B cell (primary cell): ENCODE data around the gene ANKHD1. TPM values are rescaled to one million over a fixed set of nuclear protein-coding genes. Genes with fewer than 3 reads are reported as not detected.

Experiments used
- ATAC-seq: fragments of 200-7000 bp; cut with Tn5 transposase; one replicate; pipeline ENCODE4 v1.10.0; 2021; ENCODE audit warnings: low read depth, mild to moderate bottlenecking, moderate number of reproducible peaks, moderate library complexity
- CTCF ChIA-PET: fragments of 350-600 bp; sonication (Branson Sonifier 250); formaldehyde crosslinking; loops from one replicate; lab custom pipeline; 2021; ENCODE audit warnings: antibody characterized with exemption, inconsistent platforms; lab: Charles Lee
- POLR2A ChIA-PET: fragments of 350-600 bp; sonication (Branson Sonifier 250); formaldehyde crosslinking; loops from one replicate; lab custom pipeline; 2021; ENCODE audit warnings: antibody characterized with exemption; lab: Charles Lee
- DNase-seq: peaks from one replicate; pipeline ENCODE4 v3.0.0; 2013
- H2AFZ ChIP-seq: 2 replicates; pipeline ENCODE4 v1.6.1; 2012; ENCODE audit warnings: mild to moderate bottlenecking, low read depth, low read length; ENCODE audit not compliant: insufficient read depth, poor library complexity, severe bottlenecking
- H3K27ac ChIP-seq, 2 donors: 1 replicate in 1 of 2; 2 replicates in 1 of 2; pipeline ENCODE4 v1.5.1; 2012 to 2013; ENCODE audit warnings: low read length in 2 of 2, mild to moderate bottlenecking in 2 of 2, moderate library complexity in 1 of 2
- H3K27me3 ChIP-seq, 4 experiments: fragments of 200-600 bp in 1 of 4; sonication (generic) in 1 of 4; replicated peaks in 1 of 4; 1 replicate in 2 of 4; 2 replicates in 2 of 4; pipeline versions ENCODE4 v1.6.1 to v1.7.0; 2013 to 2016; ENCODE audit warnings: low read length in 3 of 4, mild to moderate bottlenecking in 2 of 4, mixed read lengths in 1 of 4, moderate library complexity in 1 of 4; ENCODE audit not compliant: insufficient read depth in 4 of 4, control insufficient read depth in 3 of 4; ENCODE audit errors: control extremely low read depth in 1 of 4
- H3K36me3 ChIP-seq, 2 experiments: replicated peaks in 1 of 2; 1 replicate in 1 of 2; 2 replicates in 1 of 2; pipeline versions ENCODE4 v1.6.1 to v1.7.1; 2013; ENCODE audit warnings: low read length in 1 of 2; ENCODE audit not compliant: insufficient read depth in 2 of 2, control insufficient read depth in 1 of 2; ENCODE audit errors: control extremely low read depth in 1 of 2, extremely low read depth in 1 of 2
- H3K4me1 ChIP-seq, 2 donors: fragments of 200-600 bp in 1 of 2; sonication (generic) in 1 of 2; 1 replicate in 1 of 2; 2 replicates in 1 of 2; pipeline versions ENCODE4 v1.5.1 to v1.6.1; 2013 to 2017; ENCODE audit warnings: low read length in 2 of 2; ENCODE audit not compliant: control insufficient read depth in 2 of 2, insufficient read depth in 2 of 2
- H3K4me2 ChIP-seq: replicated peaks from 2 replicates; pipeline ENCODE3; 2012; ENCODE audit warnings: mild to moderate bottlenecking, low read depth, low read length; ENCODE audit not compliant: poor library complexity, severe bottlenecking
- H3K4me3 ChIP-seq, 5 experiments: fragments of 200-600 bp in 1 of 5; sonication (generic) in 1 of 5; 1 replicate in 3 of 5; 2 replicates in 2 of 5; pipeline versions ENCODE4 v1.5.1 to v1.7.0; 2011 to 2016; ENCODE audit warnings: low read length in 4 of 5, mild to moderate bottlenecking in 4 of 5, low read depth in 2 of 5, control low read depth in 1 of 5, moderate library complexity in 1 of 5; ENCODE audit not compliant: insufficient read depth in 1 of 5; ENCODE audit errors: control extremely low read depth in 1 of 5, extremely low read depth in 1 of 5
- H3K79me2 ChIP-seq: fragments of 200-600 bp; sonication (generic); one replicate; pipeline ENCODE4 v1.6.0; 2016; ENCODE audit warnings: low read length; ENCODE audit not compliant: control insufficient read depth, insufficient read depth
- H3K9ac ChIP-seq: fragments of 200-600 bp; sonication (generic); 2 replicates; pipeline ENCODE4 v1.6.1; 2017; ENCODE audit warnings: mild to moderate bottlenecking, low read length, moderate library complexity
- H3K9me3 ChIP-seq, 3 donors: one replicate each; pipeline versions ENCODE4 v1.6.1 to v1.7.1; 2013; ENCODE audit warnings: low read length in 2 of 3; ENCODE audit not compliant: control insufficient read depth in 2 of 3, insufficient read depth in 1 of 3; ENCODE audit errors: control extremely low read depth in 1 of 3
- H4K20me1 ChIP-seq: 2 replicates; pipeline ENCODE4 v1.6.0; 2012; ENCODE audit warnings: mild to moderate bottlenecking, low read length; ENCODE audit not compliant: insufficient read depth, control insufficient read depth, poor library complexity, severe bottlenecking
- H3K27ac Mint-ChIP-seq: one replicate; pipeline ENCODE4 v1.8.0; 2021; ENCODE audit warnings: mixed read lengths
- H3K27me3 Mint-ChIP-seq: one replicate; pipeline ENCODE4 v1.8.0; 2021; ENCODE audit warnings: mixed read lengths
- H3K4me1 Mint-ChIP-seq: one replicate; pipeline ENCODE4 v1.8.0; 2021; ENCODE audit warnings: mixed read lengths
- H3K4me3 Mint-ChIP-seq: one replicate; pipeline ENCODE4 v1.8.0; 2021; ENCODE audit warnings: mixed read lengths
- H3K9me3 Mint-ChIP-seq: one replicate; pipeline ENCODE4 v1.8.0; 2022; ENCODE audit warnings: mixed read lengths; ENCODE audit not compliant: insufficient read depth
- EZH2 ChIP-seq: IDR thresholded peaks from 2 replicates; pipeline ENCODE4 v1.6.1; 2012; ENCODE audit warnings: borderline replicate concordance, low read depth, mild to moderate bottlenecking, moderate library complexity, low read length; ENCODE audit not compliant: insufficient read depth, poor library complexity, severe bottlenecking
- WGBS: methylation state at CpG from one replicate; pipeline ENCODE4 v1.1.5; 2013; ENCODE audit warnings: missing lambda C conversion rate; ENCODE audit not compliant: insufficient coverage; 5-methylcytosine and 5-hydroxymethylcytosine counted together
- intact Hi-C: fragments of 100-400 bp; cut with micrococcal nuclease; formaldehyde crosslinking; loops from one replicate; pipeline ENCODE4 v1.10.0; 2022
- polyA plus RNA-seq: library from polyadenylated mRNA; depleted of rRNA; stranded (reverse); fragments of >200 nt; gene quantifications from 2 replicates; pipeline ENCODE4 v1.2.3, GENCODE V29; 2012
- total RNA-seq, 2 donors: library from RNA; stranded (reverse); fragments of 120-200 nt in 1 of 2; gene quantifications; 1 replicate in 1 of 2; 2 replicates in 1 of 2; pipeline versions ENCODE4 v1.2.3 to v1.2.4, GENCODE V29; 2013 to 2022
- TF ChIP-seq, protein P1 (sequence below): fragments of 200-600 bp; IDR thresholded peaks from one replicate; pipeline ENCODE4 v1.8.0; 2022; ENCODE audit warnings: antibody characterized with exemption, mild to moderate bottlenecking

ANKHD1 gene
- total and polyA plus RNA-seq, 2 donors (not counting 1 experiment from before 2014, with no cell fraction given) = 96.3 to 246 TPM

DNA sequence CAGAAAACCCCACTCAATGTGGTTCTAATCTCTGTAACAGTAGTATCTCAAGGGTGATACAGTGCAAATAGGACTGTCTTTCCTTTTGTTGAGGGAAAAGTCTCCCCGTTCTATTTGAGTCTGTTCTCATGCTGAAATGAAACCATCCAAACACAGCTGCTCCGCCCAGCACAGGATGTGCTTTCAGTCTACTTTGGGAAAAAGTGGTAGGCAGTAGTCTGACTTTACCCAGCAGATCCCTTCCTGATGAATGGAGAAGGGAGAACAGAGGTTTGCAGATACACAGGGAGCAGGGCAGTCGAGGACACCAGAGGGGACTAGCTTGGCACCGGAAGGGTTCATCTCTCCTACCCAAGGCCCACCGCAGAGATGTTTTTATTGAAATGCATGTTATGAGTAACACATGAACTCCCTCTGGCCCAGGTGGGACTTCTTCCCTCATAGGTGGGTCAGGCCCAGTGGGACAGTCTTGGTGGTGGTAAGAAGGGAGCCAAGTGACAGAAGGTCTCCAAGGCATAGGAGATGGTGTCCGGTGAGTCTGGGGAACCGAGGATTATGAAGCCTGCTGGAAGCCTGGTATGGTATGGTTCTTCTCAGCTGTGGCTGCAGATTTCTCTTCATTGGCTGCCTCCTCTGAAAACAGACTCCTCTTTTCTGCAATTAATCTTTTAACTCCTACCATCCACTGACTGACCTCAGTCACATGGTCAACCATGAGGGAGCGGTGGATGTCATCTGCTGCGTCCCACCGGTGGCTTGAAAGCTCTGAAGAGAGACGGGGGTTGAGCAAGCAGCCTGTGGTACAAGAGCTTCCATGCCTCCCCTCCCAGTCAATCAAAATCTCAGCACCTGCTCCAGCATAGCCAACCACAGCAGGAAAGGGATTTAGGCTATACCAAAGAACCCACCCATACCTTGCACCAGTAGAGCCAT is 148.8 kb downstream of the ANKHD1 start:
- H3K9me3 Mint-ChIP-seq = no peaks in the 10 kb centered on the region
- POLR2A ChIA-PET = interaction anchor here (0.5 to 0.6 kb wide), 2 partner anchors 19 to 298 kb away, joined by 4 read pairs; no protein-coding TSS in a partner anchor
- Histone ChIP-seq H3K79me2 (peaks cover 16% of the 10 kb centered on the region), H3K27me3 (no peaks in the 10 kb centered on the region), H3K36me3 (peaks cover 0 to 29% of the 10 kb centered on the region in 2 experiments), H3K4me2 (no peak overlapping the region), H3K27ac (peak overlapping the region in 1 of 2 donors; percentile 85), H3K9me3 (no peaks in the 10 kb centered on the region), H2AFZ (no peak overlapping the region), H3K4me3 (no peak overlapping the region), H4K20me1 (peaks cover 3% of the 10 kb centered on the region), H3K4me1 (peaks cover 10 to 34% of the 10 kb centered on the region in 2 donors), H3K9ac (no peak overlapping the region)
- WGBS = 99% methylated on average over 8 of the region's 11 CpGs
- peaks cover 52% of the 10 kb centered on the region for H3K4me1 Mint-ChIP-seq
- no peak for ATAC-seq
- no peaks in the 10 kb centered on the region for H3K27me3 Mint-ChIP-seq
- no peak for DNase-seq
- TF ChIP-seq, protein P1, sequence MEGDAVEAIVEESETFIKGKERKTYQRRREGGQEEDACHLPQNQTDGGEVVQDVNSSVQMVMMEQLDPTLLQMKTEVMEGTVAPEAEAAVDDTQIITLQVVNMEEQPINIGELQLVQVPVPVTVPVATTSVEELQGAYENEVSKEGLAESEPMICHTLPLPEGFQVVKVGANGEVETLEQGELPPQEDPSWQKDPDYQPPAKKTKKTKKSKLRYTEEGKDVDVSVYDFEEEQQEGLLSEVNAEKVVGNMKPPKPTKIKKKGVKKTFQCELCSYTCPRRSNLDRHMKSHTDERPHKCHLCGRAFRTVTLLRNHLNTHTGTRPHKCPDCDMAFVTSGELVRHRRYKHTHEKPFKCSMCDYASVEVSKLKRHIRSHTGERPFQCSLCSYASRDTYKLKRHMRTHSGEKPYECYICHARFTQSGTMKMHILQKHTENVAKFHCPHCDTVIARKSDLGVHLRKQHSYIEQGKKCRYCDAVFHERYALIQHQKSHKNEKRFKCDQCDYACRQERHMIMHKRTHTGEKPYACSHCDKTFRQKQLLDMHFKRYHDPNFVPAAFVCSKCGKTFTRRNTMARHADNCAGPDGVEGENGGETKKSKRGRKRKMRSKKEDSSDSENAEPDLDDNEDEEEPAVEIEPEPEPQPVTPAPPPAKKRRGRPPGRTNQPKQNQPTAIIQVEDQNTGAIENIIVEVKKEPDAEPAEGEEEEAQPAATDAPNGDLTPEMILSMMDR = no peak
- no peak for TF ChIP-seq EZH2
- H3K4me3 Mint-ChIP-seq = peak overlapping the region; percentile 30
- intact Hi-C loops = no loop called here
- CTCF ChIA-PET = interaction anchor here (1.3 kb wide), 1 partner anchor 96 kb away, joined by 4 read pairs; no protein-coding TSS in a partner anchor
- H3K27ac Mint-ChIP-seq = peak overlapping the region; percentile 70

DNA sequence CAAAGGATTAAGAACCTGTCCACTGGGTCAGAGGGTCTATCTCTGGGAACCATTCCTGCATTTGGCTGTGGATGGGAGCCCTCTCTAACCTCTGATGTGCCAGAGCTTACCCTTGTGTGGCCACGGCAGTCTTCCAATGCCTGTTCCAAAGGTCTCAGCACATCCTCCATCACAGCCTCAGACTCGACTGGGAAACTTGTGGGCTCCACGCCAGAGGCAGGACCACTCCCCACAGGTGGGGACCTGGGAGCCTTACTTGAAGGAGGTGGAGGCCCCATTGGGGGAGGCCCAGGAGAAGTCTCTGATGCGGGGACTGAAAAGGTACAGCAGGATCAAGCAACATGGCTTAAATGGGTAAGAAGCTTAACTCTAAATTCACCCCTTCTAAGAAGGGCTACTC is 150.2 kb downstream of the ANKHD1 start:
- 83% methylated on average over 1 of the region's 4 CpGs for WGBS
- no peak overlapping the region for H3K4me3 Mint-ChIP-seq
- H3K27ac Mint-ChIP-seq = peak overlapping the region; percentile 26

More for the DNA sequence above, 150.2 kb downstream of the ANKHD1 start:
- CTCF ChIA-PET = no interaction called here
- no peaks in the 10 kb centered on the region for H3K27me3 ChIP-seq
- POLR2A ChIA-PET = no interaction called here
- no peak overlapping the region for H2AFZ ChIP-seq
- DNase-seq (no peak), ATAC-seq (no peak)
- H4K20me1 ChIP-seq = peaks cover 4% of the 10 kb centered on the region
- no peak overlapping the region for H3K4me3 ChIP-seq
- Mint-ChIP-seq H3K27me3 (no peaks in the 10 kb centered on the region), H3K4me1 (peaks cover 65% of the 10 kb centered on the region), H3K9me3 (no peaks in the 10 kb centered on the region)
- peaks cover 0 to 29% of the 10 kb centered on the region in 2 experiments for H3K36me3 ChIP-seq
- no peak overlapping the region for H3K9ac ChIP-seq
- no peak overlapping the region for H3K27ac ChIP-seq
- no peaks in the 10 kb centered on the region for H3K9me3 ChIP-seq
- H3K4me1 ChIP-seq = peaks cover 23 to 47% of the 10 kb centered on the region in 2 donors
- H3K79me2 ChIP-seq = peaks cover 31% of the 10 kb centered on the region
- intact Hi-C loops = no loop called here
- no peak overlapping the region for H3K4me2 ChIP-seq
- TF ChIP-seq, protein P1 = no peak
- TF ChIP-seq EZH2 = no peak
